ENCODE measurements around the gene HTRA1.

HTRA1 gene

GRCh38 chr10:122446668-122447423, 14.5 kb upstream of the HTRA1 start:
- TF ChIP-seq REST (IDR thresholded peaks at IDR 0.05; ENCODE audit: insufficient read depth in 1 of 2, low read depth in 2 of 2, low read length in 2 of 2) (no peak), POLR2AphosphoS5 (IDR thresholded peaks at IDR 0.05; ENCODE audit: low read depth, low read length) (no peak), SIN3A (IDR thresholded peaks at IDR 0.05; ENCODE audit: borderline replicate concordance, insufficient read depth, low read length) (no peak), TAF1 (IDR thresholded peaks at IDR 0.05; ENCODE audit: borderline replicate concordance, insufficient read depth, low read length) (no peak), FOXP2 (optimal IDR thresholded peaks at IDR 0.05; ENCODE audit: borderline replicate concordance, extremely low read depth, extremely low read length, insufficient read depth) (no peak)

- TF ChIP-seq POLR2AphosphoS5 (IDR thresholded peaks at IDR 0.05; ENCODE audit: low read depth, low read length), result no peak
- TF ChIP-seq REST (IDR thresholded peaks at IDR 0.05; ENCODE audit: insufficient read depth in 1 of 2, low read depth in 2 of 2, low read length in 2 of 2), result no peak
- TF ChIP-seq SIN3A (IDR thresholded peaks at IDR 0.05; ENCODE audit: borderline replicate concordance, insufficient read depth, low read length), result no peak
- no peak for TF ChIP-seq TAF1 (IDR thresholded peaks at IDR 0.05; ENCODE audit: borderline replicate concordance, insufficient read depth, low read length)
- no peak for TF ChIP-seq FOXP2 (optimal IDR thresholded peaks at IDR 0.05; ENCODE audit: borderline replicate concordance, extremely low read depth, extremely low read length, insufficient read depth)
Observed at GRCh38 chr10:122448600-122448999, 12.8 kb upstream of the HTRA1 start.

GRCh38 chr10:122449153-122449552, 12.2 kb upstream of the HTRA1 start:
- TF ChIP-seq TAF1 (IDR thresholded peaks at IDR 0.05; ENCODE audit: borderline replicate concordance, insufficient read depth, low read length) (no peak), REST (IDR thresholded peaks at IDR 0.05; ENCODE audit: insufficient read depth in 1 of 2, low read depth in 2 of 2, low read length in 2 of 2) (no peak), FOXP2 (optimal IDR thresholded peaks at IDR 0.05; ENCODE audit: borderline replicate concordance, extremely low read depth, extremely low read length, insufficient read depth) (no peak), SIN3A (IDR thresholded peaks at IDR 0.05; ENCODE audit: borderline replicate concordance, insufficient read depth, low read length) (no peak), POLR2AphosphoS5 (IDR thresholded peaks at IDR 0.05; ENCODE audit: low read depth, low read length) (no peak)

- TF ChIP-seq SIN3A (IDR thresholded peaks at IDR 0.05; ENCODE audit: borderline replicate concordance, insufficient read depth, low read length) (no peak), REST (IDR thresholded peaks at IDR 0.05; ENCODE audit: insufficient read depth in 1 of 2, low read depth in 2 of 2, low read length in 2 of 2) (no peak), TAF1 (IDR thresholded peaks at IDR 0.05; ENCODE audit: borderline replicate concordance, insufficient read depth, low read length) (no peak), POLR2AphosphoS5 (IDR thresholded peaks at IDR 0.05; ENCODE audit: low read depth, low read length) (no peak), FOXP2 (optimal IDR thresholded peaks at IDR 0.05; ENCODE audit: borderline replicate concordance, extremely low read depth, extremely low read length, insufficient read depth) (no peak)
Observed at GRCh38 chr10:122450353-122450990, 10.9 kb upstream of the HTRA1 start.

Measured in PFSK-1 (cell line).